ENCODE results near the gene IRAK3.

Gene IRAK3

DNA sequence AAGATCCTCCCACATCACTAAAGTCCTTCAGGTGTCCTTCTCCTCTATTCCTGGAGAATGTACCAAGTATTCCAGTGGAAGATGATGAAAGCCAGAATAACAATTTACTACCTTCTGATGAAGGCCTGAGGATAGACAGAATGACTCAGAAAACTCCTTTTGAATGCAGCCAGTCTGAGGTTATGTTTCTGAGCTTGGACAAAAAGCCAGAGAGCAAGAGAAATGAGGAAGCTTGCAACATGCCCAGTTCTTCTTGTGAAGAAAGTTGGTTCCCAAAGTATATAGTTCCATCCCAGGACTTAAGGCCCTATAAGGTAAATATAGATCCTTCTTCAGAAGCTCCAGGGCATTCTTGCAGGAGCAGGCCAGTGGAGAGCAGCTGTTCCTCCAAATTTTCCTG, 58.7 kb downstream of the IRAK3 start:
- no peak for DNase-seq (ENCODE audit: low read depth in 2 of 2, low spot score in 1 of 2)

DNA sequence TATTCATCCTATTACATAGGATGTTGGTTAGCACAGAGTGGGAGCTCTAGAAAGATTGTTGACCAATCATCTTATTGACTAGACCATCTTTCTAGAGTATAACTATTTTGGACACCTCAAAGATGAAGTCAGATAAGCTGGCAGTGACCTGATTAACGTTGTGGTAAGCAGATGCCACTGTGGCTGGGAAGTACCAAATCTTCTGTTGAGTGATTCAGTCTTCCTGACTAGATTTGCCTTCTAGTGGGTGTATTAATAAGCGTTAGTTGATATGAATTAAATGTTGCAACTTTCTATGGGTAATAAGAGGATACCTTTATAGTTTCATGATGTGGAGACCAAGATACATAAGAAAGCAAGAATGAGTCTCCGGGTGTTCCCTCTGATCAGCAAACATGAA, 62.0 kb downstream of the IRAK3 start:
- DNase-seq (ENCODE audit: low read depth in 2 of 2, low spot score in 1 of 2): no peak

DNA sequence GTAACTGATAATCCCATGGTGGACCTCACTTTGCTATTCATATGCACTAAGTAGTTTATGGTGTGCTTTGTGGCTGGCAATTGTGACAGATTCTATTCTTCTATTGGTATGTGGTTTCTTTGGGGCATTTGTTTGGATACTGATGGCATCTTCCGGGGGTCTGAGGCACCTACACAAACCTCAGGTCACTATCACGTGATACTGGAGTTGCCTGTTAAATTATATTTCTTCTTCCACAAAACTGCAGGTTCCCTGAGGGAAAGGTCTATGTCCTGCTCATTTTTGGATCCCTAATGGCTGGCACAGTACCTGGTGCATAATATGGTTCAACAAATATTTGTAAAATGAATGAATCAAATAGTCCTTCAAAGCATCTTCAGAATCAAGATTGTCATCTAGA, 63.8 kb downstream of the IRAK3 start:
- no peak for DNase-seq (ENCODE audit: low read depth in 2 of 2, low spot score in 1 of 2)

DNA sequence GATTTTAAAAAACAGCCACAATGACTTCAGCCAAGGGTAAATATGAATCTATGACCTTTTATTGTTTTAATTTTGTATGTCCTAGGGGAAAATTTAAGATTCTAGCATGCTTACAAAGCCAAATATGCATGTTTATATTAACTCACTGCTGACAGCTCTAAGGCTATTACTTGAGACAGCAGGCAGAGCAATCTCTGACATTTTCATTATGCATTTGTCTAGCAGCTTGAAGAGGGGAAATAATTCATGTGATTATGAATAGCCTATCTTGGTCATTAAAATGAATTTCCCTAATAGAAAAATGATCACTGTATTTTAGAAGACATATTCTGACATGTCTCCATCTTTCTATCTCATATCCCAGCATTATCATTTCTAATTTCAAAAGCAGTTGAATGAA, 66.7 kb downstream of the IRAK3 start:
- no peak for DNase-seq (ENCODE audit: low read depth in 2 of 2, low spot score in 1 of 2)

DNA sequence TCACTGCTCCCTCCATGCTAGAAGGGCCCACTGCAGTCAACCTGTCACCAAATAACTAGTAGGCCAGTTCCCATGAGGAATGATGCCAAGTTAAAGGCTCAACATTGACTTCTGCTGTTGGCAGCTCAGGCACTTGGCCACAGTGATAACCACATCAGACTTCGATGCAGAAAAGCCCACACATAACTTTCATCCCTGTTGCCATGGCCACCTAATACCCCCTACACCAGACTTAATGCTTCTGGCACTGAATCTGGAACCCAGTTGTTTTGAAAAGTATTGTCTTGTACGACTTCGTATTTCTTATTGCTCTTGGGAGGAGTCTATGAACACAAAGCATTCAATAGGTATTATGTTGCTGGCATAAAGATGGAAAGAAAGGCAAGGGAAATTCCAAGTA, 69.0 kb downstream of the IRAK3 start:
- no peak for DNase-seq (ENCODE audit: low read depth in 2 of 2, low spot score in 1 of 2)

DNA sequence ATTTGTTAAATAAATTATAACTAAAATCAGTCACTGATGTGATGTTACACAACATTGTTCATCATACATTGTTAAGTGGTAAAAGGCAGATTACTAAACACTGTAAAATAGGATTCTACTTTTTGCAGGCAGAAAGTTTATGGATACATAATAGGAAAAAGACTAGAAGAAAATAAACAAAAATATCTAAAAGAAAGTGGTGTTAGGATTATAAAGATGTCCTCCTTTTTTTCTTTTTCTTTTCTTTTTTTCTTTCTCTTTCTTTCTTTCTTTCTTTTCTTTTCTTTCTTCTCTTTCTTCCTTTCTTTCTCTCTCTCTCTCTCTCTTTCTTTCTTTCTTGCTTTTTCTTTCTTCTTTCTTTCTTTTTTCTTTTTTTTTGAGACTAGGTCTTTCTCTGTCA, 73.7 kb downstream of the IRAK3 start:
- no peak for DNase-seq (ENCODE audit: low read depth in 2 of 2, low spot score in 1 of 2)

DNA sequence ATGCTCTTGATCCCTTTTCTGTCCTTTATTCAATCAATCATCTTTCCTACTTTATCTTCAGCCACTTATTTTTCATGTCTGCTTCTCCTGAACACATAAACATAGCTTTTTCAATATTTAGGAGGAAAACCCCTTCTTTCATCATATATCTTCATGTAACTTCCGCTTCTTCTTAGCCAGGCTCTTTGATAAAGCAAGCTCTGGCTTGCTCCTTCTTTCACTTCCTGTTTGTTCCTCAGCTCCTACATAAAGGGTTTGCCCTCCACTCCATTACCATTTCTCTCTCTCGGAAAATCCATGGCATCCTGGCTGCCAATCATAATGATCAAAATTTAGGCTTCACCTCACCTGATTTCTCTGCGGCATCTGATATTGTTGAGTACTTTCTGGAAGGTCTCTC, 79.5 kb downstream of the IRAK3 start:
- DNase-seq (ENCODE audit: low read depth in 2 of 2, low spot score in 1 of 2): no peak

DNA sequence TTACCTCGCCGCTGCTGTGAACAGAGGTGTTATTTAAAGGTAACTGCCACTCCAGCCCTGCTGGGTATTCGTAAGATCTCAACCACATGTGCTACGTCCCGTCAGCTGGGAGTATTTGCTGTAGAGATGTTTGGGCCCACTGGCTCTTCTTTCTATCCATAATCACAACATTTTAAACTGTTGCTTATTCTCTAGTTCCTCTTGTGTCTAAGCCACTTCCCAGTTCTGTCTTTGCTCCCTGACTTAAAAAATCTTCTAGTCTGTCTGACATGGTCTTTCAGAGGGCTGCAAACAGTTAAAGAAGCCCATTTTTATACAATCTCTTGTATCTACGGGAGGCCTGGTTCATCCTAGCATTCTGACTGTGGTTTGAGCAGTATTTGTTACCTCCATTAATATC, 80.1 kb downstream of the IRAK3 start:
- no peak for DNase-seq (ENCODE audit: low read depth in 2 of 2, low spot score in 1 of 2)

DNA sequence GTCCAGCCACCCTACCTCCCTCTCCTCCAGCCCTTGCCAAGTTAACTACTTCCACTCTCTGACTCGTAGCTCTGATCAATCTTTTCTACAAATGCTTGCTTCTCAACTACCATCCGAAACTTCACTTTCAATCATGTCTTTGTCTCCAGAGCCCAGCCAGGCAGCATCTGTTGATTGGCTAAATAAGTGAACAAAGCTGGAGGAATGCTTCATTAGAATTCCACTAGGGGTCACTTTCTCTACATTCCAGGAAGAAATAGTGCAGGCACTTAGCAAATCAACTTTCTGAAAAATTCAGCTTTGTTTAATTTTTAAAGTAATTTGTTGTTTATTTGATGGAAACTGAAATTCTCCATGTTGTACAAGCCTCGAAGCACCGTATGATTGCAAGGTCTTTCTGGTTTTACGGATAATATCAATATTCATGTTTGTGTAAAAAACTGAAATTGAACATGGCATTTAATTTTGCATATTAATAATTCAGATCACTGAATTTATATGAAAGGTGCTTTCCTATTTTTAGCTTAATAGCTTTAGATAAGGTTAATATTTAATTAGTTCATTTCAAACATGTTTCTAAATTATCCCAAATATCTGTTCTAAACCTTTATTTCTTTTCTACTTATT, 80.9 kb downstream of the IRAK3 start:
- no peak for DNase-seq (ENCODE audit: low read depth in 2 of 2, low spot score in 1 of 2)

DNA sequence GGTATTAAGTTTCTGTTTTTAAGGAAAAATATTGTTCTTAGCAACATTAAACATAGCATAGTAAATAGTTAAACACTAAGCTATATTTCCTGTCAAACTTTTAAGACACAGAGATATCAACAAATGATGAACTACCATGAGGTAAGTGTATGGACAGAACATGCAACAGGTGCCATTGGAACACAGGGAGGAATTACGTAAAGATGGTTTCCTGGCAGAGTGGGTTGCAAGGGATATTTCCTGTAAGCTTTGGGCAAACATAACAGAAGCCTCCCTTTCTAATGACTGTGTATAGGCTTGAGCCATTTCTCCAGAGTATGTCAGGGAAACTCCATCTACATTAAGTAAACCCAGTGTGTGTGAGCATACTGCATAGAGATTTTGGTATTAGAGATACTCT, 81.6 kb downstream of the IRAK3 start:
- no peak for DNase-seq (ENCODE audit: low read depth in 2 of 2, low spot score in 1 of 2)

DNA sequence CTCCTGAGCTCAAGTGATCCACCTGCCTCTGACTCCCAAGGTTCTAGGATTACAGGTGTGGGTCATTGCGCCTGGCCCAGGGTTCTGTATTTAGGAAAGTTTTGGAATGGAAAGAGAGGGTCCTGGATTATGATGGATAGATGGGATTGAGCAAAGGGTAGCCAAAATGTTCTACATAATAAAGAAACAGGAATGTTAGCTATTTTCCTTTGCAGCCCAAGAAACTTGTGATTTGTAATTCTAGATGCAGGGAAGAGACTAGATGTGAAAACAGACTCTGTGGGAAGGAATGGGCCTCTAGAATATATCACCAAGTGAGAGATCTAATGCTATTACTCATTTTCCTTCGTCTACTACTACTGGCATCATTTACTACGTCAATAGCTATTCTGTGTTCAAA, 83.6 kb downstream of the IRAK3 start:
- DNase-seq (ENCODE audit: low read depth in 2 of 2, low spot score in 1 of 2): no peak

DNA sequence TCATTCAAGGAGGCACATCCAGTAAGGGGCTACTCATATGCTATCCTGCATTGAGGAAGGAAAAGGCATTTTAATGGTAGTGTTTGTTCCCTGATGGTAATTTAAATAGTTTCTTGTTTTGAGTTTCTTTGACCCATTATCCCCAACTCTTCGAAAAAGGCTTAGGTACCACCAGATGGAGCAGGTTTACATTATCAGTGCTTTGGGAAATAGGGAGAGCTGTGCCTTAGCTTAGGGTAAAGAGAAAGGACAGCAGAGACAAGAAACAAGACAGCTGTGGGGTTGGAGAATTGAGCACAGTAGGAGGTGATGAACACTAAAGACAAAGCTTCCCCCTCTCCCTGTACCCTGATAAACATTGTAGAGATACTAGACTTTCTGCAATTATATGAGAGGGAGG, 84.1 kb downstream of the IRAK3 start:
- no peak for DNase-seq (ENCODE audit: low read depth in 2 of 2, low spot score in 1 of 2)

DNA sequence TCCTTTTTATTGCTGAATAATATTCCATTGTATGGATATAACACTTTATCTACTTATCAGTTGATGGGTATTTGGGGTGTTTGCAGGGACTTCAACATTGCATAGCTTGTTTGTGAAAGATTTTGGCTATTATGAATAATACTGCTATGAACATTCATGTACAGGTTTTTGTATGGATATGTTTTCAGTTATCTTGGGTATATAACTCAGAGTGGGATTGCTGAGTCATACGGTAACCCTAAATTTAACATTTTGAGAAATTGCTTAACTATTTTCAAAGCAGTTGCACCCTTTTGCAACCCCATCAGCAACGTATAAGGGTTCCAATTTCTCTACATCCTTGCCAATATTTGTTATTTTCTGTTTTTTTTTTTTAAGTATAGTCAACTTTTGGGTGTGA, 86.0 kb downstream of the IRAK3 start:
- DNase-seq (ENCODE audit: low read depth in 2 of 2, low spot score in 1 of 2): no peak

DNA sequence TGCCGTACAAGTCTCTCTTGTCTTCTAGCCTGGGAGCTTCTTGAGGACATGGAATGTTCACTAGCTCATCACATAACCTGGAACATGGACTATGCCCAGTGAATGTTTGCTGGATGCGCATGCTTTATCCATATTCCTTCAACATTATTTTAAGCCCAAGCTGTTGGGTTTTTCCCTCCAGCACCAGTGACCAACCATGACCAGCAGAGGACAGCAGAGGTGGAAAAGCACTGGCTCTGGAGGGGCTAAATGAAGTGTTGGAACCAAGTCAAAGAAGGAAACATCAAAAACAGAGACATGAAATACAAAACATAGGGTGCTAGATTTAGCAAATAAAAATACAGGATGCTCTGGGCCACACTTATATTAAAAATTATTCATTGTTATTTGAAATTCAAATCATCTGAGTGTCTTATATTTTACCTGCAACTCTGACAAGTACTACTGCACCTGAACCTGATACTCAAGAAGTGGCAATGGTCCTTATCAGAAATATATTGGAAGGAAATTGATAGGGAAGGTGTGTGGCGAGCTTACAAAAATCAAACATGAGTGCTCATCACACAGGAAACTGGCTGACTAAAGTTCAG, 90.2 kb downstream of the IRAK3 start:
- DNase-seq (ENCODE audit: low read depth in 2 of 2, low spot score in 1 of 2): peak in 1 of 2 donors; percentile 22

DNA sequence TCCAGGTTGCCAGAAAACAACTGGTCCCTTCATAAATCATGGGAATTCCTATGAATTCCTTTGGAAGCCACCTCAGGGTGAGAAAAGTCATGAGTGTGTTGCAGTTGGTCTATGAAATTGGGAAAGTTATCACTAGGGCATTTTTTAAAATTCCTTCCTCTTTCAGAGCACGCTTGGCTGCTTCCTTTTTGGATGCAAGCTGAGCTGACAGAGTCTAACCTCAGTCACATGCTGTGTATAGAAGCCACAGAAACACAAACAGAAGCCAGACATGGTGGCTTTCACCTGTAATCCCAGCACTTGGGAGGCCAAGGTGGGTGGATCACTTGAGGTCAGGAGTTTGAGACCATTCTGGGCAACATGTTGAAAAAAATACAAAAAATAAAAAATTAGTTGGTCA, 91.5 kb downstream of the IRAK3 start:
- DNase-seq (ENCODE audit: low read depth in 2 of 2, low spot score in 1 of 2): no peak

DNA sequence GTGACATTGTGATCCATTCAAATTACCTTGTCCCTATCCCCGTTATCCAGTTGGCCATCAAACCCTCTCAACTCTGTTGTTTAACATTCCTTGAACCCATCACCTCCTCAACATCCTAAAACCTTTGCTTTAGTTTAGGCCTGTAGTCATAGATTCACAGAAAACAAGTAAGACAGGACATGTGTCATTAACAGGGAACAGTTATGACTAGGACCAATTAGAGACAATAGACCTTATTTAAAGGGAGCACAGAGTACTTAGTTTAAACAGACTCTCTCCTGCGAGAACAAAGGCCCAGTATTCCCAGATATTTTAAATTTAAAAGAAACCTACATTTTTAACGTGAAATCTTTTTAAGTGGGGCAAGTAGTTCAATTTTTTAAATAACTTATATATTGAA, 93.2 kb downstream of the IRAK3 start:
- DNase-seq (ENCODE audit: low read depth in 2 of 2, low spot score in 1 of 2): no peak

DNA sequence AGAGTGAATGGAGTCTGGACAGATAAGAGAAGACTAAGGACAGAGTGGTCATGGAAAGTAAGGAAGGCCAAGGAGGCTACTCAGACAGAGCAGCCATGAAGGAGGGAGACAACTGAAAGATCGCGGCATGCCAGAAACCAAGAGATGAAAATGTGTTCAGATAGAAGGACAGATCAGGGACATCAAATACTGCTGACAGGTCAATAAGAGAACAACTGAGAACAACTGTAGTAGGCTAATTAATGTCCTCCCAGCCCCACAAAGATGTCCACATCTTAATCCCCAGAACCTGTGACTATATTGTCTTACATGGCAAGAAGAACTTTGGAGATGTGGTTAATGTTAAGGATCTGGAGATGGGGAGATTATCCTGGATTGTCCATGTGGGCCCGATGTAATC, 98.3 kb downstream of the IRAK3 start:
- DNase-seq (ENCODE audit: low read depth in 2 of 2, low spot score in 1 of 2): no peak

DNA sequence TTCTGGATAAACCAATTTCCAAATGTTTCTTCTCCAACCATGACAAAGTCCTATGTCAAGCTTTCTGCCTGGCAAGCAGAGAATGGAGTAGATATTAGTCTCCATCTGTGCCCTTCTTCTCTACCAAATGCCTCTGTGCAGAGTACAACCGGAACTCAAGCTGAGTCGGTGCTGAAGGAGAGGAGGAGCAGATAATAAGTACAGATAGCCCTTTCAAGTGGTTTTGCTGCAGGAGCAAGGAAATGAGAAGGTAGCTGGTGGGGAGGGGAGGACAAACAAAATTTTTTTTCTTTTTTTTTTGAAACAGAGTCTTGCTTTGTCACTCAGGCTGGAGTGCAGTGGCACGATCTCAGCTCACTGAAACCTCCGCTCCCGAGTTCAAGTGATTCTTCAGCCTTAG, 99.1 kb downstream of the IRAK3 start:
- peak in 1 of 2 donors; percentile 17 for DNase-seq (ENCODE audit: low read depth in 2 of 2, low spot score in 1 of 2)

DNA sequence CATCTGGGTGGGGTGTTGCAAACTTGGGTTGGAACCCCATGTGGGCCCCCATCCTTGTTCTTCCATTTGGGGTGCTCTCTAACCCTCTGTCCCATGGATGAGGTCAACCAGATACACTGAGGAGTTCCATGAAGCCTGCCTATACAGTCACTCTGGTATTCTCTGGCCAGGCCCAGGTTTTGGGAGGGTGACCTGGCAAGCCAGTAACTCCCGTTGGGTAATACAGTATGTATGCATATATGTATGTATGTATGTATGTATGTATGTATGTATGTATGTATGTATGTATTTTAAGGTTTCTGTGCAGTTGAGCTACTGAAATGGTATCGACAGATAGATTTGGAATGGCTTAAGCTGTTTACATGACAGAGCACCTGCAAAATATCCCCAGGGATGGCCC, 100.5 kb downstream of the IRAK3 start:
- DNase-seq (ENCODE audit: low read depth in 2 of 2, low spot score in 1 of 2): no peak

DNA sequence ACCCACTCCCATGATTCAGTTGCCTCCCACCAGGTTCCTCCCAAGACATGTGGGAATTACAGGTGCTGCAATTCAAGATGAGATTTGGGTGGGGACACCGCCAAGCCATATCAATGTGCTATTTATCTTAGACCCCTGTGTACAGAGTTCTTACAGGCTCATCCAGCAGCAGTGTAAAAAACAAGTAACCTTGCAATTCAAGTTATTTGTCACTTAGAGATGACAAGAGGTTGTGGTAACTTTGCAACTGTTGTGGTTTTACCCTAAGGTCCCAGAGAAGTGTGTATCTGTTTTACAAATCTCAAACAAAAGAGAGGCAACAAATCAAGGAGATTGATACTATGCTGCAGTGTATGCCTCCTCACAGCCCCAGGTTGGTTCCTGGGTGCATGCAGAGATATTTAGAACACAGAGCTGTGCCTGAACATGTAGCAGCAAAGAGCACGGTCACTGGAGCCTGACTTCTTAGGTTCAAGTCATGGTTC, 101.7 kb downstream of the IRAK3 start:
- DNase-seq (ENCODE audit: low read depth in 2 of 2, low spot score in 1 of 2): no peak

DNA sequence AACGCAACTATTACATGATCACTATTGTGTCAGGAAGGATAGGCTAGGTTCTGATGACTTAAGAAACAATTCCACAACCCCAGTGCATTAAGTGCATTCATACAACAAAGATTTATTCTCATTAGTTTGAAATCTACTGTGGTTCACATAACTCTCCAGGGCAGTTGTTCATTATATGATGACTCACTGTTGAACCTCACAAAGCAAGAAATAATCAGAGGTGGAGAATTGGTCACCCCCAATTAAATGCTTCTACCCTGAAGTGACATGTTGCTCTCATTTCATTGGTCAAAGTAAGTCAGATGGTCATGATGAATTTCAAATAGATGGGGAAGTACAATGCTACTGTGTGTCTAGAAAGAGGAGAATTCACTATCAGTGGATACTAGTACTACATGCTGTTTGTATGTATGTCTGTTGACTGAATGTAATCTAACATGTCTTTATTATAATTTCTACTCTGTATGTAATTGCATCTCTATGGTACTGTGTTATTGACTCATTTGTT, 107.2 kb downstream of the IRAK3 start:
- DNase-seq (ENCODE audit: low read depth in 2 of 2, low spot score in 1 of 2): no peak

DNA sequence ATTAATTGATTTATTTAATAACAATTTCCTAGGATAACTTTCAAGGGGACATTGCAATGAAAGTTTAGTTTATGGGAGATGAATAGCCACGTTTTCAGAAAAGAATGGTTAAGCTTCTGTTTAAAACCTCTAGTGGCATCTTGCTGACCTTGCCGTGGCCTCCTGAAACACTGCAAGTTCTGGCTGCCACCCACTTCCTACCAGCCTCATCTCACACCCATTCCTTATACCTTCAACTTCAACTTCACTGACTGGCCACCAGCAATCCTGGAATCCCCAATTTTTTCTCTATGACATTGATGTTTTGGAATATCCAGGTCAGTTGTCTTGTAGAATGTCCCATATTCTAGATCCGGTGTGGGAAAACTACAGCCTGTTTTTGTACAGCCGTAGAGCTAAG, 108.1 kb downstream of the IRAK3 start:
- no peak for DNase-seq (ENCODE audit: low read depth in 2 of 2, low spot score in 1 of 2)

DNA sequence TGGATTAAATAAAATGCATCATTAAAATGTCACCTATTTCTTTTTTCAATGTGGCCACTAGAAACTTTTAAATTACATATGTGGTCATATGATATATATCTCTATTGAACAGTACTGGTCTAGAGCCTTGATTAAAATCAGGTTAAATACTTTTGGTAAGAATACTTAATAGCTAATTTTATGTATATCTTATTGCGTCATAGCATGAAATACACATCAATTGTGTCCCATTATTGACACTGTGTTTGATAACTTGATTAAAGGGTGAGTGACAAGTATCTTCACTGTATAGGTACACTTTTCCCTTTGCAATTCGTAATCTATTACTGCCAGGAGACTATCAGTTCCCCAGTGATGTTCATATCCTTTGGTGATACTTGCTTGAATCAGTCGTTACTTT, 108.9 kb downstream of the IRAK3 start:
- DNase-seq (ENCODE audit: low read depth in 2 of 2, low spot score in 1 of 2): no peak
